H1 (cell line): ENCODE results near the gene BTN2A1. TPM values are rescaled to one million over a fixed set of nuclear protein-coding genes. Genes with fewer than 3 reads are reported as not detected.

Experiments
- BCL11A ChIP-seq, 2 experiments: IDR thresholded peaks; one replicate each; pipeline ENCODE4 v1.6.1; 2011; ENCODE audit warnings: low read depth in 2 of 2, low read length in 2 of 2, mild to moderate bottlenecking in 2 of 2
- HDAC2 ChIP-seq, 2 experiments: fragments of 300-600 bp in 1 of 2; sonication (generic) in 1 of 2; IDR thresholded peaks; 2 replicates each; pipeline ENCODE4 v1.6.1; 2011 to 2012; ENCODE audit warnings: low read depth in 2 of 2, low read length in 2 of 2, mild to moderate bottlenecking in 2 of 2, moderate library complexity in 2 of 2, borderline replicate concordance in 1 of 2, inconsistent platforms in 1 of 2
- KDM1A ChIP-seq: fragments of 200-600, 300-600 bp; sonication (generic); IDR thresholded peaks from 2 replicates; pipeline ENCODE4 v1.7.1; 2016; ENCODE audit warnings: mild to moderate bottlenecking, low read length, borderline replicate concordance
- SP4 ChIP-seq: IDR thresholded peaks from 2 replicates; pipeline ENCODE4 v1.6.1; 2012; ENCODE audit warnings: low read length, inconsistent platforms
- TCF12 ChIP-seq: IDR thresholded peaks from 2 replicates; pipeline ENCODE4 v1.6.1; 2011; ENCODE audit warnings: low read depth, mild to moderate bottlenecking, low read length
- polyA plus RNA-seq, 7 experiments: library from polyadenylated mRNA; depleted of rRNA in 3 of 7; stranded (reverse) in 5 of 7; unstranded in 2 of 7; fragments of >200 nt in 5 of 7; fragments of 200-250 nt in 2 of 7; gene quantifications; 1 replicate in 5 of 7; 2 replicates in 1 of 7; 4 replicates in 1 of 7; pipeline versions ENCODE4 v1.2.1 to v1.2.3, GENCODE V29; 2011 to 2013; ENCODE audit warnings: missing spikeins in 2 of 7, mixed read lengths in 2 of 7
- total RNA-seq: library from RNA; stranded (reverse); fragmentation: NEBNext Ultra II Directional; extraction: Animal tissue kit (Norgen Biotek cat#: 25700); gene quantifications from 2 replicates; pipeline ENCODE4 v1.2.1, GENCODE V29; 2021

Gene BTN2A1
- total and polyA plus RNA-seq, 2 of the 8 experiments (the other 6 are each of a cell fraction or from before 2014, with no cell fraction given): 8.7 to 11.0 TPM

- TF ChIP-seq SP4 (no peak), TCF12 (no peak), KDM1A (no peak), HDAC2 (IDR thresholded peaks at IDR 0.05; ENCODE audit: borderline replicate concordance in 1 of 2, low read depth in 2 of 2, low read length in 2 of 2) (no peak), BCL11A (IDR thresholded peaks at IDR 0.05; ENCODE audit: low read depth in 2 of 2, low read length in 2 of 2) (no peak)
- TF ChIP-seq, all 59 proteins: peak for 0
These were observed 15.6 kb downstream of the BTN2A1 start (continued) for GRCh38 chr6:26473429-26473757.
